ENCODE data around the gene KLHL11. TPM values are rescaled to one million over a fixed set of nuclear protein-coding genes. Genes with fewer than 3 reads are reported as not detected.
A peak's percentile ranks its signal among the peaks of the same experiment; 100 is the strongest.
"Not testable (repeated sequence)": the region's sequence is repeated elsewhere in the genome, so short reads cannot be mapped to it uniquely, and the experiment has no call there.

KLHL11 gene
- total RNA-seq, 1 donor from 2014 or later, result 17.4 TPM

DNA sequence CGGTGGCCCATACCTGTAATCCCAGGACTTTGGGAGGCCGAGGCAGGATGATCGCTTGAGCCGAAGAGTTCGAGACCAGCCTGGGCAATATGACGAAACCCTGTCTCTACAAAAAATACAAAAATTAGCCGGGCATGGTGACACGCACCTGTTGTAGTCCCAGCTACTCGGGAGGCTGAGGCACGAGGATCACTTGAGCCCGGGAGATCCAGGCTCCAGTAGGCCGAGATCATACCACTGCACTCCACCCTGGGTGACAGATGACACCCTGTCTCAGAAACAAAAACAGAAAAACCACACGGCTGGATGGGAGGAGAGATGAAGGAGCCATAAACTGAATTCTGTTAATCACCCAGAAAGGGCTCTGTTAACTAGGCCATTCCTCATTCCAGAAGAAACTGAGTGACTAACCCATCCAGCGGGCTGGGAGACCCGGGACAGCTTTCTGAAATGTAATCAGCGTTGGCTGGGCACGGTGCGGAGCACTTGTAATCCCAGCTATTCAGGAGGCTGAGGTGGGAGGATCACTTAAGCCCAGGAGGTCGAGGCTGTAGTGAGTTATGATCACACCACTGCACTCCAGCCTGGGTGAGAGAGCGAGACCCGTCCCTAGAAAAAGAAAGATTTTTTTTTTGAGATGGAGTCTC lies 28.6 kb downstream of the KLHL11 start:
- no peaks in the 10 kb centered on the region for H3K36me3 Mint-ChIP-seq (ENCODE audit: unreplicated experiment)
- DNase-seq, result no peak
- TF ChIP-seq, protein P1, sequence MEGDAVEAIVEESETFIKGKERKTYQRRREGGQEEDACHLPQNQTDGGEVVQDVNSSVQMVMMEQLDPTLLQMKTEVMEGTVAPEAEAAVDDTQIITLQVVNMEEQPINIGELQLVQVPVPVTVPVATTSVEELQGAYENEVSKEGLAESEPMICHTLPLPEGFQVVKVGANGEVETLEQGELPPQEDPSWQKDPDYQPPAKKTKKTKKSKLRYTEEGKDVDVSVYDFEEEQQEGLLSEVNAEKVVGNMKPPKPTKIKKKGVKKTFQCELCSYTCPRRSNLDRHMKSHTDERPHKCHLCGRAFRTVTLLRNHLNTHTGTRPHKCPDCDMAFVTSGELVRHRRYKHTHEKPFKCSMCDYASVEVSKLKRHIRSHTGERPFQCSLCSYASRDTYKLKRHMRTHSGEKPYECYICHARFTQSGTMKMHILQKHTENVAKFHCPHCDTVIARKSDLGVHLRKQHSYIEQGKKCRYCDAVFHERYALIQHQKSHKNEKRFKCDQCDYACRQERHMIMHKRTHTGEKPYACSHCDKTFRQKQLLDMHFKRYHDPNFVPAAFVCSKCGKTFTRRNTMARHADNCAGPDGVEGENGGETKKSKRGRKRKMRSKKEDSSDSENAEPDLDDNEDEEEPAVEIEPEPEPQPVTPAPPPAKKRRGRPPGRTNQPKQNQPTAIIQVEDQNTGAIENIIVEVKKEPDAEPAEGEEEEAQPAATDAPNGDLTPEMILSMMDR (IDR thresholded peaks at IDR 0.05; ENCODE audit: partially characterized antibody, unreplicated experiment), result no peak
- peak overlapping the region; percentile 81 for H3K4me3 Mint-ChIP-seq (ENCODE audit: unreplicated experiment)
- no peaks in the 10 kb centered on the region for H3K27me3 Mint-ChIP-seq (ENCODE audit: unreplicated experiment)
- peaks cover 6% of the 10 kb centered on the region for H3K4me1 Mint-ChIP-seq (ENCODE audit: low read depth, unreplicated experiment)
- peaks cover 3% of the 10 kb centered on the region for H3K9me3 Mint-ChIP-seq (ENCODE audit: unreplicated experiment)
- no peak overlapping the region for H3K27ac Mint-ChIP-seq (ENCODE audit: unreplicated experiment)

DNA sequence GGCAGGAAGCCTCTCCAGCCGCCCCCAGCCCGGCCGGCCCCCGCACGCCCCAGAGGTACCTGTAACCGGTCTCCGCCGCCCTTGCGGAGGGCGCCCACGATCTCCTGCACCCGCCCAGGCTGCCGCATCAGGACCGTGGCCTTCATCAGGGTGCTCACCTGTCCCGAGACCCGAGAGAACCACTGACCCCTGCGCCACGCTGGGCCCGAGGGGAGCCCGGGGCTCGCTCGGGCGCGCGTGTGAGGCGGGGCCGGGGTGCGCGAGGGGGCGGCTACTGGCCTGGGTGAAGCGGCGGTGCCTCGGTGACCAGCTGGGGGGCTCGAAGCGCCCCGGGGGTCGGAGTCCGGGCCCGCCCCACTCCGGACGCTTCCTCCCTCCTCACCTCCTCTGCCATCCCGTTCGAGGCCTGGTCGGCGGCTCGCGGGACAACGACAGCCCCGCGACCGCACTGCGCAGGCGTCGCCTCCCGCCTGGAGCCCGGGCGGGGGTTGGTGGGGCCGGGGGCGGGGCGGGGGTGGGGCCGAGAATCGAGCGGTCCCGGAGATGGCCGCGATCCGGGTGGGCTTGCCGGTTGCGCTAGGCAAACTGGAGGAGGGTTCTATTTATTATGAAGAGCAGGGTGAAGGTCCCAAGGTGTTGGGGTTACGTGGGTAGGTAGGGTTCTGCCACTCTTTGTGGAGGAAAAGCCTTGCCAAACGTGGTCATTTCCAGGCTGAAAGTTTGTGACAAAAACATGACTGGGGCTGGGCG lies 29.2 kb downstream of the KLHL11 start, which contains the start of gene NT5C3B:
TSS of gene NT5C3B (minus strand) at position 433 of the 750 bp plus-strand sequence. CDS start at position 394, 39 bp downstream.
- peak; percentile 77 for DNase-seq
- peak within 1 kb of the TSS; percentile 30 for H3K27ac Mint-ChIP-seq (ENCODE audit: unreplicated experiment)
- TF ChIP-seq, protein P1 (IDR thresholded peaks at IDR 0.05; ENCODE audit: partially characterized antibody, unreplicated experiment), result no peak
- peaks cover 3% of the 10 kb centered on the region for H3K9me3 Mint-ChIP-seq (ENCODE audit: unreplicated experiment)
- peaks cover 6% of the 10 kb centered on the region for H3K4me1 Mint-ChIP-seq (ENCODE audit: low read depth, unreplicated experiment)
- peak within 1 kb of the TSS; percentile 85 for H3K4me3 Mint-ChIP-seq (ENCODE audit: unreplicated experiment)
- H3K27me3 Mint-ChIP-seq (ENCODE audit: unreplicated experiment), result no peaks in the 10 kb centered on the region
- no peaks in the 10 kb centered on the region for H3K36me3 Mint-ChIP-seq (ENCODE audit: unreplicated experiment)

DNA sequence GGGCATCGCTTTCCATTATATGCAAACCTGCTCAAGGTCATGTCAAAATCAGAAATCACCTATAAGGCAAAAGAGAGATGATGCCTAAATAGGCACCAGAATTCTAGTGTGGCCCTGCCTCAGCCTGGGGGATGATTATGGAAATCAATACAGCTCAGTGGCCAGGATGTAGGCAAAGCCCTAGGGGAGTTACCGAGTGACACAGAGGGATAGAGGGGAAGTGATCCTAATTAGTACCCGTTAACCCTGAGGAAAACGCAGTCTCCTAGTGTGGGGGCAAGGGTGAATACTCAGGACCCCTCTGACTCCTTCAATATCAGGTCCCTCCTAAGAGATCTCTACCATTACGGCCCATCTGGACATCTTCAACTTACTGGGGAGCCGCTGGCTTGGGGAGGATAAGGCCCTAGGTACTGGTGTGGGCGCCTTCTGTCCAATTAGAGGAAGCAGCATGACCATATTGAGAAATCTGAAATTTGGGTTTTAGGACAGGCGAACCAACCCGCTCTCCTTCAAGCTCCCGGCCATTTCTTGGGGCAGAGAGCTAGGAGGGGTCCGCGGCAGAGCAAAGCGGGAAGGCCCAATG lies 29.9 kb downstream of the KLHL11 start:
- Mint-ChIP-seq H3K4me1 (ENCODE audit: low read depth, unreplicated experiment) (peaks cover 6% of the 10 kb centered on the region), H3K27me3 (ENCODE audit: unreplicated experiment) (no peaks in the 10 kb centered on the region), H3K4me3 (ENCODE audit: unreplicated experiment) (peak overlapping the region; percentile 85), H3K9me3 (ENCODE audit: unreplicated experiment) (peaks cover 3% of the 10 kb centered on the region), H3K36me3 (ENCODE audit: unreplicated experiment) (no peaks in the 10 kb centered on the region), H3K27ac (ENCODE audit: unreplicated experiment) (peak overlapping the region; percentile 30)
- TF ChIP-seq, protein P1 (IDR thresholded peaks at IDR 0.05; ENCODE audit: partially characterized antibody, unreplicated experiment), result no peak
- peak; percentile 31 for DNase-seq

DNA sequence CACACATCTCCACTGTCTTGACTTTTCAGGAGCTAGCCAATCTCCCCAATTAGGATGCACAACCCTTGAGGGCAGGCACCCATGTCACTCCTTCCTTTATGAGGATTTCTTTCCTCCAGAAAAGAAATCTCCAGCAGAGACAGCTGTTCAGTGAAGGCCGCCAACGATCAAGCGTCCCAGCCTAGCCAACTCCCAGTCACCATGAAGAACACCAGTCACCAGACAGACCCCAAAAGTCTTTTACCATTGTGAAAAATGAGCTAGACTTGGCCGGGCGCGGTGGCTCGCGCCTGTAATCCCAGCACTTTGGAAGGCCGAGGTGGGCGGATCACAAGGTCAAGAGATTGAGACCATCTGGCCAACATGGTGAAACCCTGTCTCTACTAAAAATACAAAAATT lies 35.3 kb downstream of the KLHL11 start:
- H3K27me3 Mint-ChIP-seq (ENCODE audit: unreplicated experiment); H3K9me3 Mint-ChIP-seq (ENCODE audit: unreplicated experiment); H3K4me3 Mint-ChIP-seq (ENCODE audit: unreplicated experiment); DNase-seq; H3K27ac Mint-ChIP-seq (ENCODE audit: unreplicated experiment); H3K36me3 Mint-ChIP-seq (ENCODE audit: unreplicated experiment): not testable (repeated sequence)
- peaks cover 18% of the 10 kb centered on the region for H3K4me1 Mint-ChIP-seq (ENCODE audit: low read depth, unreplicated experiment)

DNA sequence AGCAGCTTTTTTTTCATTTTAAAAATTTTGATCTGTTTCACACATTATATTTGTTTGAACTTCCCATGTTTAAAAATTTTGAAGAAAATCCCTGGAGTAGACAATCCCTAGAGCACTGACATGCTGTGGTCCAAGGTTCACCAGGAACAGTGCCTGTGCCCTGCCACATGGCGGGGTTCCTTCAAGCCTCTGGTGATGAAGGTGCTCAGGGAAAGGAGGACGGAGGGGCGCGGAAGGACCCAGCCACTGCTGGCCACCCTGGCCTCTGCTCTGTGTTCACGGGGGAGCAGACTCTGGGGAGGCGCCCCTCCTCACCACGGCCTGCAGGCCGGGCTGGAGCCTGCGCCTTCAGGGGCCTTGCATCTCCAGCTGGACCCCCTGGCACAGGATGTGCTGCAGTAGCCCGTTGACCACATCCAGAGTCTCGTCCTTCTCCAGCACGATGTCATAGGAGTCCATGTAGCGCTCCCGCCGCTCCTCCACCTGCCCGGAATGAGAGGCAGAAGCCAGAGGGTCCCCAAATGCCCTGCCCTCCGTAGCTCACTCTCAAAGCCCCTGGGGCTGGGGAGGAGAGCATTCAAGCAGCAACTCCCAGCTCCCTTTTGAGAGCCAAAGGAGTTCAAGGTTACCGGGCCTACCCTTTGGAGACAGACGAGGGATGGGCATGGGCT lies 39.9 kb downstream of the KLHL11 start:
- no peaks in the 10 kb centered on the region for H3K9me3 Mint-ChIP-seq (ENCODE audit: unreplicated experiment)
- no peaks in the 10 kb centered on the region for H3K36me3 Mint-ChIP-seq (ENCODE audit: unreplicated experiment)
- peaks cover 7% of the 10 kb centered on the region for H3K27me3 Mint-ChIP-seq (ENCODE audit: unreplicated experiment)
- H3K27ac Mint-ChIP-seq (ENCODE audit: unreplicated experiment), result no peak overlapping the region
- peaks cover 18% of the 10 kb centered on the region for H3K4me1 Mint-ChIP-seq (ENCODE audit: low read depth, unreplicated experiment)
- TF ChIP-seq, protein P1 (IDR thresholded peaks at IDR 0.05; ENCODE audit: partially characterized antibody, unreplicated experiment), result no peak
- no peak overlapping the region for H3K4me3 Mint-ChIP-seq (ENCODE audit: unreplicated experiment)
- no peak for DNase-seq
